GM12891 (cell line): ENCODE measurements around the gene HMCN2.

Experiments
- DNase-seq: peaks from one replicate; pipeline ENCODE4 v3.0.0; 2011; ENCODE audit warnings: low spot score; ENCODE audit not compliant: insufficient read length
- FAIRE-seq: peaks from 2 replicates; lab custom pipeline; 2011; peaks lifted over from hg19 to GRCh38; lab: Jason Lieb, UNC
- PAX5 ChIP-seq: IDR thresholded peaks from 2 replicates; pipeline ENCODE4 v1.6.1; 2011; ENCODE audit warnings: low read length, moderate library complexity, mild to moderate bottlenecking; ENCODE audit not compliant: insufficient read depth, severe bottlenecking
- POLR2A ChIP-seq: IDR thresholded peaks from 2 replicates; pipeline ENCODE4 v1.6.1; 2011; ENCODE audit warnings: low read depth, low read length, control low read depth
- POLR2AphosphoS5 ChIP-seq: IDR thresholded peaks from 2 replicates; pipeline ENCODE4 v1.6.1; 2011; ENCODE audit warnings: low read depth, low read length, control low read depth
- POU2F2 ChIP-seq: IDR thresholded peaks from 2 replicates; pipeline ENCODE4 v1.6.1; 2011; ENCODE audit warnings: low read depth, mild to moderate bottlenecking, control low read depth, low read length, moderate library complexity
- SPI1 ChIP-seq: IDR thresholded peaks from 2 replicates; pipeline ENCODE4 v1.6.1; 2011; ENCODE audit warnings: low read depth, low read length, control low read depth
- TAF1 ChIP-seq: IDR thresholded peaks from 2 replicates; pipeline ENCODE4 v1.6.1; 2011; ENCODE audit warnings: low read depth, low read length, control low read depth

Gene HMCN2

DNA sequence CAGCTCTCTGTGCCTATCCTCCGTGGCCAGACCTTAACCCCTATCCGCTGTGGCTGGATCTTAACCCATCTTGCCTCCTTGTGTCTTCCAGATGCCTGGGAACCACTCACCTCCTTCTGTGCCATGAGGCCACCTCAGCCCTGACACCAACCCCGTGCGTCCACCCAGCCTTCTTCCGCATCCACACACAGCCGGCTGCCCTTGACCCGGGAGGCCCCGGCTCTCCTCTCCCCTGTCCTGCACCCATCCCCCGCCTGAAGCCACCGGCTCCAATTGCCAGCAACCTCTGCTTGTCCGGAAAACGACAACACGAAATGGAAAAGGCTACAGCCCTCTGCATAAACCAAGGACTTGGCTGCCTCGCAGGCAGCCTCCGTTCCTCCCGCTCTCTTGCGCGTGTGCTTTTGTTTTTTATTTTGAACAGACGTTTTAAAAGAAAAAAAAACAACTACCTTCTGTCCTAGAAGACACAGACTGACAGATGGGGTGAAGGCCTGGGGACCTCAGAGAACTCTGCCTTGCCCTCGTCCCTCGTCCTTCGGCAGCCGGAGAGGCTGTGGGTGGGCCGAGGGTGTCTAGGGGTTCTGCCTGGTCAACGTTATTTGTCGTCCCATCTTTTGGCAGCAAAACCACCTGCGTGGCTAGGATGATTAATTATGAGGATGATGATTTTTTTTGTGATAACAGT lies 32.5 kb upstream of the HMCN2 start:
- FAIRE-seq = no peak

GRCh38 chr9:130233587-130233945 lies 32.0 kb upstream of the HMCN2 start:
- FAIRE-seq (no peak), DNase-seq (no peak)
- TF ChIP-seq PAX5 (no peak), POLR2AphosphoS5 (no peak), POU2F2 (no peak), SPI1 (no peak)

More for the DNA sequence above, 32.5 kb upstream of the HMCN2 start:
- DNase-seq = no peak
- no peak for TF ChIP-seq TAF1
- TF ChIP-seq POLR2AphosphoS5 = no peak
- TF ChIP-seq POU2F2 = no peak

GRCh38 chr9:130234340-130235260 lies 31.0 kb upstream of the HMCN2 start:
- FAIRE-seq = no peak

DNA sequence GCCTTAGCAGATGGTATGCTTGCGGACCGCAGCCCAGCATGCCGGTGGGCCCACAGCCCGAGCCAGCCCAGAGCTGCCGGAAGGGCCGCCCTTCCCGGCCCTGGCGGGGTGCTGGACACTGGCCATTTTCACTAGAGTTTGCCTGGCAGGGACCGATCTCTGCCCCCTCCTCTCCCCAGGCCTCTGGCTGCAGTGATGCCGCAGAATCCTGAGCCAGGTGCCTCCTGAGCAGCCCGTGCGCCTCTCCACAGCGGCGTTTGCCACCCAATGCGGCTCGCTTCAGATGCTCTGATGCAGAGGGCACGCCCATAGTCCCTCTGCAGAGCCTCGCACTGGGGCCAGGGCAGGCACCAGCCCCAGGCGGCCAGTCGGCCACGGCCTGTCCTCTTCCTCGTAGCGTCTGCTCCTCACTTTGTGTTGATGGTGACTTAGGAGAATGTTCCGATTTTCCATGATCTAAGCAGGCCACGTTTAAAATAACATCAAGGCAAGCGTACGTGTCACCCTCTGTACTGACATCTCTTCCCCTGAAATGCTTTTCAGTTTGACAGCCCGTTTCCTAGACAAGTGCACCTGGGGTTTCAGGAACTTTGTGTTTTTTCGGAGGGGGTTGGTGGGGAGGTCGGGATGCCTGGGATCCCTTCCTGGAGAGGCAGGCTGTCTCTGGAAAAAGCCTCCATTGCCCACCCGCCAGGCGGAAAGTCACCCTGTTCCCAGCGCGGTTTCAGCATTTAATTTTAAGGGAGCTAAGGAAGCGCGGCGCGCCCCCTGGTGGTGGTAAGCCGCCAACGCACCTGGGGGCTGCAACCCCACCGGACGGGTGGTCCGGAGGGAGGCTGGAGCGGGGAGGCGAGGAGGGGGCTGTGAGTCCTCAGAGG lies 29.8 kb upstream of the HMCN2 start:
- DNase-seq (peak; percentile 66), FAIRE-seq (peak; percentile 69)
- TF ChIP-seq POLR2A = no peak
- 0 out of 2 replicates have a peak, but pooled peaks have one; percentile 20 for TF ChIP-seq POU2F2

More at GRCh38 chr9:130234340-130235260, 31.0 kb upstream of the HMCN2 start:
- no peak for TF ChIP-seq POLR2A
- TF ChIP-seq POU2F2 = no peak
- TF ChIP-seq POLR2AphosphoS5 = no peak
- no peak for TF ChIP-seq TAF1
- no peak for TF ChIP-seq PAX5
- no peak for TF ChIP-seq SPI1
- no peak for DNase-seq

- DNase-seq (no peak), FAIRE-seq (no peak)
- no peak for TF ChIP-seq SPI1
- no peak for TF ChIP-seq POLR2AphosphoS5
- TF ChIP-seq TAF1 = no peak
- no peak for TF ChIP-seq POU2F2
- TF ChIP-seq PAX5 = no peak
- no peak for TF ChIP-seq POLR2A
These were observed 29.0 kb upstream of the HMCN2 start for GRCh38 chr9:130236436-130236985.

DNA sequence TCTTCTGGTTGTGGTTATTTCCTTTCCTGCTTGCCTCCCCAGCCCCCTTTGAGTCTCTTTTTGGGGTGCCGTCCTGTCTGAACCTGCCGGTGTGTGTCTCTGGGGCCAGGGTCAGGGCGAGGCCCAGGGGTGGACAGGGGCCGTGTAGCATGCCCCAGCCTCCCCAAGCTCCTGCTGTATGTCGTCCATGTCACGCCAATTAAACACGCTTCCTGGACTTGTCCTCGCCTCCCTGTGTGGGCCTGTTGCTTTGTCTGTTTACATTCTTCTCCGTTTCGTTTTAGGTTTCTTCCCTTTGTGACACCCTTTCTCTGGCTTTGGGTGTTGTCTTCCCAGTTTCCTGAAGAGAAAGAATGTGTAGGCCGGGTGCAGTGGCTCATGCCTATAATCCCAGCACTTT lies 28.5 kb upstream of the HMCN2 start:
- no peak for TF ChIP-seq POU2F2
- TF ChIP-seq PAX5 = no peak
- TF ChIP-seq POLR2AphosphoS5 = no peak
- TF ChIP-seq TAF1 = no peak
- no peak for TF ChIP-seq SPI1
- no peak for TF ChIP-seq POLR2A
- DNase-seq (no peak), FAIRE-seq (no peak)

GRCh38 chr9:130237763-130238524 lies 27.6 kb upstream of the HMCN2 start:
- no peak for DNase-seq

GRCh38 chr9:130239363-130239695 lies 26.2 kb upstream of the HMCN2 start:
- DNase-seq = no peak
- TF ChIP-seq POLR2A (no peak), PAX5 (no peak), POU2F2 (no peak), TAF1 (no peak), POLR2AphosphoS5 (no peak), SPI1 (no peak)
- no peak for FAIRE-seq

More at GRCh38 chr9:130237763-130238524, 27.6 kb upstream of the HMCN2 start:
- no peak for TF ChIP-seq SPI1
- no peak for TF ChIP-seq PAX5
- TF ChIP-seq TAF1 = no peak
- no peak for TF ChIP-seq POLR2A
- TF ChIP-seq POU2F2 = no peak
- no peak for TF ChIP-seq POLR2AphosphoS5
- no peak for FAIRE-seq
